GM21737 (cell line): ENCODE measurements around the gene NAA25.
"Not testable (repeated sequence)": the region's sequence is repeated elsewhere in the genome, so short reads cannot be mapped to it uniquely, and the experiment has no call there.

Source experiments
- ATAC-seq: cut with Tn5 transposase; IDR thresholded peaks from one replicate; pipeline ENCODE4 v1.9.1; 2021; ENCODE audit warnings: mild to moderate bottlenecking, moderate library complexity; ENCODE audit not compliant: unreplicated experiment

Gene NAA25

DNA sequence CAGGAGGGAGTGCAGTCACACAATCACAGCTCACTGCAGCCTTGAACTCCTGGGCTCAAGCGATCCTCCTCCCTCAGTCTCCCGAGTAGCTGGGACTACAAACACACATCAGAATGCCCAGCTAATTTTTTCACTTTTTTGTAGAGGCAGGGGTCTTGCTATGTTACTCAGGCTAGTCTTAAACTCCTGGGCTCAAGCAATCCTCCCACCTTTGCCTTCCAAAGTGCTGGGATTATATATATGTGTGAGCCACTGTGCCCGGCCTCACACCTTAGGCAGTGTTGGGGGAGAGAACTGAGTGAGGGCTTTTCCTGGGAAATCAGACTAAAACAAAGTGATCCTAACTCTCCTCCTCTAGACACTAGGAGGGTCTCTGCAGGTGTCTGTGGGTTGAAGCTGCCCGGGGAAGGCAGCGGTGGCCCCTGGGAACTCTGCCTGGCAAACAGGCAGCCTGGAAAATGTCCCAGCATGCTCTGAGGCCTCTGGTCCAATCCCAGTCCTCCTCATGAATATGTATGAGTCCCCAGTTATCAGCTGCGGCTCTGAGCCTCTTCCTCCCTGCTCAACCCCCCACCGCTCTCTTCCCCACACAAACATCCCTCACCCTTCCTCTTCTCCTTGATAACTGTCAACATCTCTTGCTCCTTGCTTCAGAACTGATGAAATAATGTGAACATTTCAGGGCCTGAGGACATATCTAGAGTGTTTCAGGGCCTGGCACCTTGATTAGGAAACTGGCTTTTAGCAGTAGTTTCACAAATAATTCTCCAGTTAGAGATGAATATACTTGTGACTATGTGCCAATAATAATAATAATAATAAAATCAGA lies 7.9 kb upstream of the NAA25 start:
- no peak for ATAC-seq

- ATAC-seq = no peak
Measured at GRCh38 chr12:112115259-112116045, 6.9 kb upstream of the NAA25 start.

- no peak for ATAC-seq
Measured at GRCh38 chr12:112112409-112113133, 4.0 kb upstream of the NAA25 start.

GRCh38 chr12:112111931-112112330 lies 3.3 kb upstream of the NAA25 start:
- no peak for ATAC-seq

- ATAC-seq = not testable (repeated sequence)
Measured at GRCh38 chr12:112110787-112111662, 2.4 kb upstream of the NAA25 start.

GRCh38 chr12:112107306-112108201 lies 1.0 kb downstream of the NAA25 start:
- no peak for ATAC-seq

DNA sequence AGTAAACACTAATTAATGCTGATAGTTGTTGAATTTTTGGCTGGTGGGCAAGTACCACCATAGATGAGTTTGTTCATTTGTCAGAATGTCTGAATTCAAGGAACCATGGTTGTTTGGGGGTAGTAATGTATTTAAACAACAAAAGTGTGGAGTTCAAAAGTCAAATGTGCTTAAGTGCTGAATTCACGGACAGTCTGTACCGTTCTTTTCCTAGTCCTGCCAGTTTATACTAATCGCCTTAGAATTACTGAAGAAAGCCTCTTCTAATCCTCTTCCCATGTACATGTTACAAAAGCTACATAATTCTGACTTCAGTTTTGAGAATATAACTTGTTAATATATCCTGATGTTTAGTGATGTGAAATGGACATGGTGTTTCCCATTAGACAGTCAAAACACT lies 2.7 kb downstream of the NAA25 start:
- no peak for ATAC-seq

- ATAC-seq = no peak
Measured at GRCh38 chr12:112103758-112104503, 4.7 kb downstream of the NAA25 start.

DNA sequence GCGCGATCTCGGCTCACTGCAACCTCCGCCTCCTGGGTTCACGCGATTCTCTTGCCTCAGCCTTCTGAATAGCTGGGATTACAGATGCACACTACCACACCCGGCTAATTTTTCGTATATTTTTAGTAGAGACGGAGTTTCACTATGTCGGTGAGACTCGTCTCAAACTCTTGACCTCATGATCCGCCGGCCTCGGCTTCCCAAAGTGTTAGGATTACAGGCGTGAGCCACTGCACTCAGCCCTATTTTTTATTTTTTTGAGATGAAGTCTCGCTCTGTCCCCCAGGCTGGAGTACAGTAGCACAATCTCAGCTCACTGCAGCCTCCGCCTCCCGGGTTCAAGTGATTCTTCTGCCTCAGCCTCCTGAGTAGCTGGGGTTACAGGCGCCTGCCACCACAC lies 5.8 kb downstream of the NAA25 start:
- not testable (repeated sequence) for ATAC-seq

GRCh38 chr12:112102127-112102526 lies 6.5 kb downstream of the NAA25 start:
- no peak for ATAC-seq

DNA sequence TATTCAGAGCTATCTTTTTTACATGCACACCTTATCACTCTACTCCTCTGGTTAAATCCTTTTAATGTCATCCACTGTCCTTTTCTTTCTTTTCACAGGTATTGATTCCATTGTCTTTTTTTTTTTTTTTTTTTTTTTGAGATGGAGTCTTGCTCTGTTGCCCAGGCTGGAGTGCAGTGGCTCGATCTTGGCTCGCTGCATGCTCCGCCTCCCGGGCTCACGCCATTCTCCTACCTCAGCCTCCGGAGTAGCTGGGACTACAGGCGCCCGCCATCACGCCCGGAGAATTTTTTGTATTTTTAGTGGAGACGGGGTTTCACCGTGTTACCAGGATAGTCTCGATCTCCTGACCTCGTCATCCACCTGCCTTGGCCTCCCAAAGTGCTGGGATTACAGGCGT lies 8.1 kb downstream of the NAA25 start:
- not testable (repeated sequence) for ATAC-seq

DNA sequence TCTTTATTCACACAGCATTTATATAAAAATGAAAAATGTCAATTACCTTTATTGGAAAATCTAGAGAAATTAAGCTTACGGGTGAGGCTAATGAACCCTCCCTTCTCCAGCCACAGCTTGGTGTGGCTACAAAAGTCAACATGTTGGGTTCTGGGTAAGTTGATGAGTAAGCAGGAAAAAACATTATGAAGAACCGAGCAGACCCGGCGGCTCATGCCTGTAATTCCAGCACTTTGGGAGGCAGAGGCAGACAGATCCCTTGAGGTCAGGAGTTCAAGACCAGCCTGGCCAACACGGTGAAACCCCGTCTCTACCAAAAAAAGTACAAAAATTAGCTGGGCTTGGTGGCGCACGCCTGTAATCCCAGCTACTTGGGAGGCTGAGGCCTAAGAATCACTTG lies 10.9 kb downstream of the NAA25 start:
- no peak for ATAC-seq

- ATAC-seq = peak; percentile 30
Measured at GRCh38 chr12:112096667-112097066, 11.9 kb downstream of the NAA25 start.

DNA sequence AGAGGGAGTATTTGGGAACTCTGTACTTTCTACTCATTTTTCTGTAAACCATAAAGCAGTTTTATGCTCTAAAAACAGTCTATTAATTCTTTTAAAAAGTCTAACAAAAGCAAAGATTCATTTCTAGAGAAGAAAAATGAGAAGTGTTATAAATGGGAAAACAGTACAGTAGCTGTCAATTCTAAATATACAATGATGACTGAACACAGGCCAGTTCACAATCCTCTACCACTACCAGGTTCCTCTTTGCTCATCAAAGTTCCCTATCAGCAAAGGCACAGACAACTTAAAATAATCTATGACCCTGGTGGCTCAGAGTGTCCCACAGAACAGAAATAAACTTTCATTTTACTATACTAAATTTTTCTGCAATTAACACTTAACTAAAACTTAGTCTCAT lies 12.5 kb downstream of the NAA25 start:
- peak; percentile 53 for ATAC-seq

- no peak for ATAC-seq
Measured at GRCh38 chr12:112091563-112091962, 17.0 kb downstream of the NAA25 start.

GRCh38 chr12:112087851-112088250 lies 20.7 kb downstream of the NAA25 start:
- ATAC-seq = no peak

DNA sequence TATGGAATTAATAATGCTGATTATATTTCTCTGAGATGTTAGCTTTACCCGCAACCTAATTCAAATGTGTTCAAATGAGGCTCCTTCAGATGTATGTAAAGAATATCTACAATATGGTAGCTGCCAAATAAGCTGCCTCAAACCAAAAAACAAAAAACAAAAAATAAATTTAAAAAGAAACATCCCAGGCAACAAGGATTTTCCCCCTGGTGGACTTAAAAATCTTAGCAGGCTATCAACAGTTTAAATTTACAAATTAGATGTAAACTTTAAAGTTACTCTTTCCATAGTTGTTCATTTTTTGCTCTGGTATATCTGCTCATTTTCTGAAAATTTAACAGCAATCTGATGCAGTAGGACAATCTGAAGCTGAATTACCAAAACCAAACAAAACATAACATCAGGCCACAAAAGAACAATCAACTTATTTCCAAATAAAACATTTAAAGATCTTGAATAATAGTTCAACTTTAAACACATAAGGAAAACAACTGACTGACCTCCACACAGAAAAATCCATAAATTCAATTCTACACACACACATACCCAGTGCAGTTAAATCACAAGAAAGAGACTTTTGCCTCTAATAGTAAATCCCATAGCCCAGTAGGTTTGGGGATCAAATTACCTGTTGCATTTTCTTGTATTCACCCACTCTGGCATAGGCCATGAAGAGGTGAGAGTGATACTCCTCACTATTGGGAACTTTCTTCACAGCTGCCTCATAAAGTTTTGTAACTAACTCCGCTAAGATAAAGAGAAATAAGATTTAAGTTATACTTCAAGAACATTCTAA lies 21.3 kb downstream of the NAA25 start:
- ATAC-seq = no peak

DNA sequence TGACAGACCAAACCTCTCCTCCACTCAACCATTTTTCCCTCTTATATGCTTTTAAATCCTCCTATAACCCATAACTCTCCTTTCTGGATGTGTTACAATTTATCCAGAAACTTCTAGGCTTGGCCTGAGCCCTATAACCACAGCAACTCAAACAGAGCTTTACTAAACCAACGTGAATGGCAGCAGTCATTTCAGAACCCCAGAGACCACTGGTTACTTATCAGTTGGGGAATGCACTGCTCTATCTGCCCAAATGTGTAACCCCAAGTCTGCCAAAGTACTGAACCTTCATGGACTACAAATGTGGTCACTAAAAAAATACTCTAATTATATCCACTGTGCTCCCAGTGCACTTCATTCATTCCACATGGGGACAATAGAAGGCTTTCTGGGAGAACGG lies 42.0 kb downstream of the NAA25 start:
- ATAC-seq = no peak
